Activated naive CD8-positive, alpha-beta T cell (primary cell): ENCODE measurements around the gene UQCR10.
"Not testable (repeated sequence)": the region's sequence is repeated elsewhere in the genome, so short reads cannot be mapped to it uniquely, and the experiment has no call there.

Source experiments
- H3K27ac Mint-ChIP-seq: one replicate; pipeline ENCODE4 v1.8.0; 2021; ENCODE audit warnings: mixed read lengths
- H3K27me3 Mint-ChIP-seq: one replicate; pipeline ENCODE4 v1.8.0; 2021; ENCODE audit warnings: mixed read lengths
- H3K36me3 Mint-ChIP-seq: one replicate; pipeline ENCODE4 v1.8.0; 2021; ENCODE audit warnings: mixed read lengths
- H3K4me1 Mint-ChIP-seq: one replicate; pipeline ENCODE4 v1.8.0; 2021; ENCODE audit warnings: low read depth, mixed read lengths
- H3K4me3 Mint-ChIP-seq: one replicate; pipeline ENCODE4 v1.8.0; 2021; ENCODE audit warnings: mild to moderate bottlenecking, mixed read lengths
- H3K9me3 Mint-ChIP-seq: one replicate; pipeline ENCODE4 v1.8.0; 2021; ENCODE audit warnings: low read depth, mixed read lengths

The UQCR10 gene

GRCh38 chr22:29748248-29748893 lies 18.8 kb upstream of the UQCR10 start:
- Mint-ChIP-seq H3K36me3 (peaks cover 5% of the 10 kb centered on the region), H3K4me3 (no peak overlapping the region), H3K9me3 (no peaks in the 10 kb centered on the region), H3K4me1 (peaks cover 10% of the 10 kb centered on the region), H3K27me3 (no peaks in the 10 kb centered on the region), H3K27ac (no peak overlapping the region)

- peaks cover 5% of the 10 kb centered on the region for H3K36me3 Mint-ChIP-seq
- no peaks in the 10 kb centered on the region for H3K27me3 Mint-ChIP-seq
- no peaks in the 10 kb centered on the region for H3K9me3 Mint-ChIP-seq
- H3K27ac Mint-ChIP-seq = no peak overlapping the region
- H3K4me3 Mint-ChIP-seq = no peak overlapping the region
- H3K4me1 Mint-ChIP-seq = peaks cover 10% of the 10 kb centered on the region
These were observed 17.1 kb upstream of the UQCR10 start for GRCh38 chr22:29750029-29750428.

- peaks cover 10% of the 10 kb centered on the region for H3K4me1 Mint-ChIP-seq
- no peaks in the 10 kb centered on the region for H3K27me3 Mint-ChIP-seq
- no peak overlapping the region for H3K4me3 Mint-ChIP-seq
- H3K36me3 Mint-ChIP-seq = peaks cover 3% of the 10 kb centered on the region
- H3K27ac Mint-ChIP-seq = no peak overlapping the region
- no peaks in the 10 kb centered on the region for H3K9me3 Mint-ChIP-seq
These were observed 16.3 kb upstream of the UQCR10 start for GRCh38 chr22:29750559-29751538.

GRCh38 chr22:29751669-29752068 lies 15.5 kb upstream of the UQCR10 start:
- peak overlapping the region; percentile 54 for H3K27ac Mint-ChIP-seq
- no peak overlapping the region for H3K4me3 Mint-ChIP-seq
- no peaks in the 10 kb centered on the region for H3K27me3 Mint-ChIP-seq
- H3K36me3 Mint-ChIP-seq = peaks cover 3% of the 10 kb centered on the region
- H3K9me3 Mint-ChIP-seq = no peaks in the 10 kb centered on the region
- peaks cover 10% of the 10 kb centered on the region for H3K4me1 Mint-ChIP-seq

- H3K9me3 Mint-ChIP-seq = no peaks in the 10 kb centered on the region
- no peak overlapping the region for H3K27ac Mint-ChIP-seq
These were observed 13.1 kb upstream of the UQCR10 start for GRCh38 chr22:29753808-29754657.

GRCh38 chr22:29754658-29755395 lies 12.3 kb upstream of the UQCR10 start:
- H3K27ac Mint-ChIP-seq, H3K4me1 Mint-ChIP-seq, H3K27me3 Mint-ChIP-seq: not testable (repeated sequence)

More at GRCh38 chr22:29753808-29754657, 13.1 kb upstream of the UQCR10 start:
- Mint-ChIP-seq H3K4me1 (peaks cover 10% of the 10 kb centered on the region), H3K27me3 (no peaks in the 10 kb centered on the region), H3K36me3 (no peaks in the 10 kb centered on the region), H3K4me3 (no peak overlapping the region)

GRCh38 chr22:29755889-29756288 lies 11.3 kb upstream of the UQCR10 start:
- Mint-ChIP-seq H3K9me3 (no peaks in the 10 kb centered on the region), H3K36me3 (no peaks in the 10 kb centered on the region), H3K27me3 (no peaks in the 10 kb centered on the region), H3K4me3 (no peak overlapping the region), H3K4me1 (peaks cover 5% of the 10 kb centered on the region), H3K27ac (no peak overlapping the region)

More at GRCh38 chr22:29754658-29755395, 12.3 kb upstream of the UQCR10 start:
- H3K36me3 Mint-ChIP-seq, H3K4me3 Mint-ChIP-seq, H3K9me3 Mint-ChIP-seq: not testable (repeated sequence)

- H3K4me1 Mint-ChIP-seq = peaks cover 2% of the 10 kb centered on the region
These were observed 10.8 kb upstream of the UQCR10 start for GRCh38 chr22:29756341-29756740.

GRCh38 chr22:29757096-29757495 lies 10.1 kb upstream of the UQCR10 start:
- Mint-ChIP-seq H3K27ac (no peak overlapping the region), H3K4me3 (no peak overlapping the region), H3K4me1 (peaks cover 2% of the 10 kb centered on the region), H3K9me3 (no peaks in the 10 kb centered on the region), H3K36me3 (no peaks in the 10 kb centered on the region), H3K27me3 (no peaks in the 10 kb centered on the region)

More at GRCh38 chr22:29756341-29756740, 10.8 kb upstream of the UQCR10 start:
- Mint-ChIP-seq H3K9me3 (no peaks in the 10 kb centered on the region), H3K27ac (no peak overlapping the region), H3K36me3 (no peaks in the 10 kb centered on the region), H3K27me3 (no peaks in the 10 kb centered on the region), H3K4me3 (no peak overlapping the region)

- Mint-ChIP-seq H3K36me3 (no peaks in the 10 kb centered on the region), H3K27ac (no peak overlapping the region), H3K9me3 (no peaks in the 10 kb centered on the region), H3K4me1 (no peaks in the 10 kb centered on the region), H3K27me3 (no peaks in the 10 kb centered on the region), H3K4me3 (no peak overlapping the region)
These were observed 9.0 kb upstream of the UQCR10 start for GRCh38 chr22:29758068-29758622.

- no peak overlapping the region for H3K27ac Mint-ChIP-seq
- no peaks in the 10 kb centered on the region for H3K27me3 Mint-ChIP-seq
- no peaks in the 10 kb centered on the region for H3K9me3 Mint-ChIP-seq
- no peaks in the 10 kb centered on the region for H3K4me1 Mint-ChIP-seq
- no peaks in the 10 kb centered on the region for H3K36me3 Mint-ChIP-seq
- H3K4me3 Mint-ChIP-seq = no peak overlapping the region
These were observed 8.2 kb upstream of the UQCR10 start for GRCh38 chr22:29758959-29759358.

GRCh38 chr22:29762263-29762662 lies 4.9 kb upstream of the UQCR10 start:
- H3K4me3 Mint-ChIP-seq = no peak overlapping the region
- no peaks in the 10 kb centered on the region for H3K9me3 Mint-ChIP-seq

GRCh38 chr22:29765905-29766631 lies 1.1 kb upstream of the UQCR10 start:
- peak overlapping the region; percentile 100 for H3K4me3 Mint-ChIP-seq
- no peaks in the 10 kb centered on the region for H3K27me3 Mint-ChIP-seq
- H3K36me3 Mint-ChIP-seq = peaks cover 4% of the 10 kb centered on the region
- H3K4me1 Mint-ChIP-seq = peaks cover 36% of the 10 kb centered on the region
- H3K9me3 Mint-ChIP-seq = no peaks in the 10 kb centered on the region
- peak overlapping the region; percentile 99 for H3K27ac Mint-ChIP-seq

More at GRCh38 chr22:29762263-29762662, 4.9 kb upstream of the UQCR10 start:
- Mint-ChIP-seq H3K4me1 (peaks cover 15% of the 10 kb centered on the region), H3K27ac (no peak overlapping the region), H3K27me3 (no peaks in the 10 kb centered on the region), H3K36me3 (no peaks in the 10 kb centered on the region)
